Panc1 (cell line): Measurements from ENCODE around the gene P2RY14. TPM values are rescaled to one million over a fixed set of nuclear protein-coding genes. Genes with fewer than 3 reads are reported as not detected.

Source experiments
- ATAC-seq: fragments of 200-7000 bp; cut with Tn5 transposase; 2 replicates; pipeline ENCODE4 v1.9.1; 2020; ENCODE audit warnings: mild to moderate bottlenecking, moderate library complexity
- BruUV-seq: library from RNA; stranded (reverse); fragments of 400-500 nt; replicated peaks from 2 replicates; lab custom pipeline; 2021; lab: Mats Ljungman, UMichigan
- CTCF ChIA-PET: fragments of 300-600 bp; sonication (Branson Sonifier 250); formaldehyde crosslinking; loops from one replicate; lab custom pipeline; 2022; ENCODE audit warnings: antibody characterized with exemption; lab: Charles Lee
- POLR2A ChIA-PET: fragments of 300-600 bp; sonication (Branson Sonifier 250); formaldehyde crosslinking; loops from one replicate; lab custom pipeline; 2022; ENCODE audit warnings: antibody characterized with exemption; lab: Charles Lee
- DNase-seq: peaks from one replicate; pipeline ENCODE4 v3.0.0-alpha.2; 2010; ENCODE audit warnings: low read depth, low spot score
- H3K27ac ChIP-seq: 2 replicates; pipeline ENCODE4 v1.5.1; 2011; ENCODE audit warnings: mild to moderate bottlenecking, low read length, inconsistent platforms
- H3K27me3 ChIP-seq: fragments of 200-500 bp; sonication (Bioruptor generic); 2 replicates; pipeline ENCODE4 v1.6.0; 2014; ENCODE audit warnings: low read length, inconsistent platforms; ENCODE audit not compliant: control insufficient read depth, insufficient read depth
- H3K36me3 ChIP-seq: fragments of 200-500 bp; sonication (Bioruptor generic); 2 replicates; pipeline ENCODE4 v1.5.1; 2014; ENCODE audit warnings: inconsistent platforms, mild to moderate bottlenecking, low read length, moderate library complexity; ENCODE audit not compliant: control insufficient read depth, insufficient read depth
- H3K4me1 ChIP-seq: 2 replicates; pipeline ENCODE4 v1.5.1; 2011; ENCODE audit warnings: inconsistent platforms, mild to moderate bottlenecking, low read length, moderate library complexity; ENCODE audit not compliant: control insufficient read depth, insufficient read depth
- H3K4me3 ChIP-seq, 2 experiments: 2 replicates each; pipeline ENCODE4 v1.5.1; 2011 to 2012; ENCODE audit warnings: low read depth in 2 of 2, low read length in 2 of 2, mild to moderate bottlenecking in 2 of 2, inconsistent platforms in 1 of 2, moderate library complexity in 1 of 2
- H3K9me3 ChIP-seq: fragments of 200-500 bp; sonication (Bioruptor generic); 2 replicates; pipeline ENCODE4 v1.5.1; 2014; ENCODE audit warnings: low read depth, mild to moderate bottlenecking, inconsistent platforms, low read length, moderate library complexity; ENCODE audit not compliant: control insufficient read depth, insufficient read depth
- POLR2AphosphoS5 ChIP-seq: IDR thresholded peaks from 2 replicates; pipeline ENCODE4 v1.6.1; 2012; ENCODE audit warnings: mild to moderate bottlenecking, low read depth, low read length, moderate library complexity
- SIN3A ChIP-seq: IDR thresholded peaks from 2 replicates; pipeline ENCODE4 v1.6.1; 2012; ENCODE audit warnings: low read depth, mild to moderate bottlenecking, low read length, moderate library complexity, borderline replicate concordance; ENCODE audit not compliant: insufficient read depth
- TCF7L2 ChIP-seq: IDR thresholded peaks from 2 replicates; pipeline ENCODE4 v1.6.1; 2011; ENCODE audit warnings: mild to moderate bottlenecking, low read depth, low read length, inconsistent platforms
- in situ Hi-C: cut with HindIII; loops from 2 replicates; pipeline ENCODE4 v1.10.0; 2016; ENCODE audit warnings: low sequenced_read_pairs, low pct_unique_long_range_greater_than_20kb
- intact Hi-C: fragments of 100-400 bp; cut with micrococcal nuclease; formaldehyde crosslinking; loops from one replicate; pipeline ENCODE4 v1.10.0; 2022; ENCODE audit not compliant: unreplicated experiment
- total RNA-seq: library from RNA; stranded (reverse); gene quantifications from one replicate; pipeline ENCODE4 v1.2.1, GENCODE V29; 2021; ENCODE audit not compliant: unreplicated experiment
- TF ChIP-seq, protein P1 (sequence below): fragments of 450-650 bp; IDR thresholded peaks from 2 replicates; pipeline ENCODE4 v1.5.1; 2017; ENCODE audit warnings: mild to moderate bottlenecking
- TF ChIP-seq, protein P2 (sequence below), 2 experiments: IDR thresholded peaks; 2 replicates each; pipeline ENCODE4 v1.6.1; 2011 to 2012; ENCODE audit warnings: low read depth in 2 of 2, control low read depth in 1 of 2, low read length in 1 of 2, mild to moderate bottlenecking in 1 of 2, moderate library complexity in 1 of 2; ENCODE audit not compliant: insufficient read depth in 1 of 2

Gene P2RY14
- total RNA-seq, 1 experiment from 2014 or later, result not detected

GRCh38 chr3:151226825-151227224 is 51.5 kb downstream of the P2RY14 start:
- Histone ChIP-seq H3K9me3 (no peaks in the 10 kb centered on the region), H3K27ac (no peak overlapping the region), H3K4me1 (no peaks in the 10 kb centered on the region), H3K27me3 (no peaks in the 10 kb centered on the region), H3K4me3 (no peak overlapping the region), H3K36me3 (no peaks in the 10 kb centered on the region)
- no peak for DNase-seq
- BruUV-seq, result no TSS peak
- ATAC-seq, result no peak
- TF ChIP-seq POLR2AphosphoS5, result no peak
- TF ChIP-seq, protein P1, sequence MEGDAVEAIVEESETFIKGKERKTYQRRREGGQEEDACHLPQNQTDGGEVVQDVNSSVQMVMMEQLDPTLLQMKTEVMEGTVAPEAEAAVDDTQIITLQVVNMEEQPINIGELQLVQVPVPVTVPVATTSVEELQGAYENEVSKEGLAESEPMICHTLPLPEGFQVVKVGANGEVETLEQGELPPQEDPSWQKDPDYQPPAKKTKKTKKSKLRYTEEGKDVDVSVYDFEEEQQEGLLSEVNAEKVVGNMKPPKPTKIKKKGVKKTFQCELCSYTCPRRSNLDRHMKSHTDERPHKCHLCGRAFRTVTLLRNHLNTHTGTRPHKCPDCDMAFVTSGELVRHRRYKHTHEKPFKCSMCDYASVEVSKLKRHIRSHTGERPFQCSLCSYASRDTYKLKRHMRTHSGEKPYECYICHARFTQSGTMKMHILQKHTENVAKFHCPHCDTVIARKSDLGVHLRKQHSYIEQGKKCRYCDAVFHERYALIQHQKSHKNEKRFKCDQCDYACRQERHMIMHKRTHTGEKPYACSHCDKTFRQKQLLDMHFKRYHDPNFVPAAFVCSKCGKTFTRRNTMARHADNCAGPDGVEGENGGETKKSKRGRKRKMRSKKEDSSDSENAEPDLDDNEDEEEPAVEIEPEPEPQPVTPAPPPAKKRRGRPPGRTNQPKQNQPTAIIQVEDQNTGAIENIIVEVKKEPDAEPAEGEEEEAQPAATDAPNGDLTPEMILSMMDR, result no peak
- TF ChIP-seq, protein P2, sequence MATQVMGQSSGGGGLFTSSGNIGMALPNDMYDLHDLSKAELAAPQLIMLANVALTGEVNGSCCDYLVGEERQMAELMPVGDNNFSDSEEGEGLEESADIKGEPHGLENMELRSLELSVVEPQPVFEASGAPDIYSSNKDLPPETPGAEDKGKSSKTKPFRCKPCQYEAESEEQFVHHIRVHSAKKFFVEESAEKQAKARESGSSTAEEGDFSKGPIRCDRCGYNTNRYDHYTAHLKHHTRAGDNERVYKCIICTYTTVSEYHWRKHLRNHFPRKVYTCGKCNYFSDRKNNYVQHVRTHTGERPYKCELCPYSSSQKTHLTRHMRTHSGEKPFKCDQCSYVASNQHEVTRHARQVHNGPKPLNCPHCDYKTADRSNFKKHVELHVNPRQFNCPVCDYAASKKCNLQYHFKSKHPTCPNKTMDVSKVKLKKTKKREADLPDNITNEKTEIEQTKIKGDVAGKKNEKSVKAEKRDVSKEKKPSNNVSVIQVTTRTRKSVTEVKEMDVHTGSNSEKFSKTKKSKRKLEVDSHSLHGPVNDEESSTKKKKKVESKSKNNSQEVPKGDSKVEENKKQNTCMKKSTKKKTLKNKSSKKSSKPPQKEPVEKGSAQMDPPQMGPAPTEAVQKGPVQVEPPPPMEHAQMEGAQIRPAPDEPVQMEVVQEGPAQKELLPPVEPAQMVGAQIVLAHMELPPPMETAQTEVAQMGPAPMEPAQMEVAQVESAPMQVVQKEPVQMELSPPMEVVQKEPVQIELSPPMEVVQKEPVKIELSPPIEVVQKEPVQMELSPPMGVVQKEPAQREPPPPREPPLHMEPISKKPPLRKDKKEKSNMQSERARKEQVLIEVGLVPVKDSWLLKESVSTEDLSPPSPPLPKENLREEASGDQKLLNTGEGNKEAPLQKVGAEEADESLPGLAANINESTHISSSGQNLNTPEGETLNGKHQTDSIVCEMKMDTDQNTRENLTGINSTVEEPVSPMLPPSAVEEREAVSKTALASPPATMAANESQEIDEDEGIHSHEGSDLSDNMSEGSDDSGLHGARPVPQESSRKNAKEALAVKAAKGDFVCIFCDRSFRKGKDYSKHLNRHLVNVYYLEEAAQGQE (IDR thresholded peaks at IDR 0.05; ENCODE audit: insufficient read depth in 1 of 2, low read depth in 2 of 2, low read length in 1 of 2), result no peak
- TF ChIP-seq SIN3A, result no peak
- no peak for TF ChIP-seq TCF7L2
- intact Hi-C loops (loop anchor here (1.0 kb wide), 1 partner anchor 56 kb away; no protein-coding TSS in a partner anchor), in situ Hi-C loops (no loop called here)
- ChIA-PET POLR2A (no interaction called here), CTCF (no interaction called here)

DNA sequence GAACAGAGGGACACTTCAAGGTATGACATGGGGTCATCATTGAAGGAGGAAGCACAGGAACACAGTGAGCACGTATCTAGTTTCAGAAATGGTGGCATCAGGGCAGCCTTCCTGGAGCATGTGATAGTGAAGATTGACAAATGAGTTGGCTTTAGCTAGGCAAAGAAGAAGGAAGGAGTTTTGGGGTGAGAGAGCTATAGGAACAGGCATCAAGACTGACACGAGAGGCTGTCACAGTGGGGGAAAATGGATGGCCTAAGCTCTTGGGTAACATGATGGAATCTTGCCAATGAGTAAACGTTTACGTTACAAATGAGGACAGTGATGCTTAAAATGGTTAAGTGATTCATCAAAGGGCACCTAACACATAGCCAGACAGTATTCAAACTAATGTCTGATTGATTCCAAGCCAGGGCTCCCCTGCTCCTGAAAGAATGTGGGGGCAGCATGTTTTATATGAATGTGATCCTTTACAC is 52.2 kb downstream of the P2RY14 start:
- ChIA-PET CTCF (no interaction called here), POLR2A (no interaction called here)
- in situ Hi-C loops, result no loop called here

More for the DNA sequence above, 52.2 kb downstream of the P2RY14 start:
- no peaks in the 10 kb centered on the region for H3K36me3 ChIP-seq
- intact Hi-C loops, result no loop called here
- no peaks in the 10 kb centered on the region for H3K9me3 ChIP-seq
- H3K27ac ChIP-seq, result no peak overlapping the region
- BruUV-seq, result no TSS peak
- no peak for ATAC-seq
- TF ChIP-seq, protein P1, result no peak
- no peak for TF ChIP-seq SIN3A
- no peak for TF ChIP-seq POLR2AphosphoS5
- TF ChIP-seq, protein P2 (IDR thresholded peaks at IDR 0.05; ENCODE audit: insufficient read depth in 1 of 2, low read depth in 2 of 2, low read length in 1 of 2), result no peak
- no peak for TF ChIP-seq TCF7L2
- no peak for DNase-seq
- H3K4me3 ChIP-seq, result no peak overlapping the region
- no peaks in the 10 kb centered on the region for H3K27me3 ChIP-seq
- H3K4me1 ChIP-seq, result no peaks in the 10 kb centered on the region
